Stimulated activated CD4-positive, alpha-beta T cell treated with anti-CD3 and anti-CD28 coated beads, Interleukin-1b, Interleukin-23, amount 100 ng/mL, for 48 hours (primary cell): ENCODE measurements around the gene SOS2.
A peak's percentile ranks its signal among the peaks of the same experiment; 100 is the strongest.
"Not testable (repeated sequence)": the region's sequence is repeated elsewhere in the genome, so short reads cannot be mapped to it uniquely, and the experiment has no call there.

ENCODE experiments used
- DNase-seq: peaks from one replicate; pipeline ENCODE4 v3.0.0-alpha.2; 2020

SOS2 gene

GRCh38 chr14:50083467-50084337, 147.7 kb downstream of the SOS2 start:
- DNase-seq: peak; percentile 79

- DNase-seq: peak; percentile 92
These were observed 148.5 kb downstream of the SOS2 start for GRCh38 chr14:50082784-50083466.

GRCh38 chr14:50082308-50082742, 149.1 kb downstream of the SOS2 start:
- DNase-seq: peak; percentile 53

GRCh38 chr14:50079103-50079502, 152.3 kb downstream of the SOS2 start:
- not testable (repeated sequence) for DNase-seq

- not testable (repeated sequence) for DNase-seq
These were observed 157.7 kb downstream of the SOS2 start for GRCh38 chr14:50073663-50074062.

- DNase-seq: no peak
These were observed 159.0 kb downstream of the SOS2 start for GRCh38 chr14:50072395-50072794.

GRCh38 chr14:50070840-50071548, 160.4 kb downstream of the SOS2 start:
- DNase-seq: no peak

- peak; percentile 18 for DNase-seq
These were observed 161.1 kb downstream of the SOS2 start for GRCh38 chr14:50070230-50070629.

- DNase-seq: no peak
These were observed 162.1 kb downstream of the SOS2 start for GRCh38 chr14:50069325-50069724.

- no peak for DNase-seq
These were observed 162.9 kb downstream of the SOS2 start for GRCh38 chr14:50068496-50068895.

- DNase-seq: peak; percentile 35
These were observed 163.5 kb downstream of the SOS2 start for GRCh38 chr14:50067723-50068495.
